ENCODE data around the gene TDP2.
"Not testable (repeated sequence)": the region's sequence is repeated elsewhere in the genome, so short reads cannot be mapped to it uniquely, and the experiment has no call there.

Gene TDP2

DNA sequence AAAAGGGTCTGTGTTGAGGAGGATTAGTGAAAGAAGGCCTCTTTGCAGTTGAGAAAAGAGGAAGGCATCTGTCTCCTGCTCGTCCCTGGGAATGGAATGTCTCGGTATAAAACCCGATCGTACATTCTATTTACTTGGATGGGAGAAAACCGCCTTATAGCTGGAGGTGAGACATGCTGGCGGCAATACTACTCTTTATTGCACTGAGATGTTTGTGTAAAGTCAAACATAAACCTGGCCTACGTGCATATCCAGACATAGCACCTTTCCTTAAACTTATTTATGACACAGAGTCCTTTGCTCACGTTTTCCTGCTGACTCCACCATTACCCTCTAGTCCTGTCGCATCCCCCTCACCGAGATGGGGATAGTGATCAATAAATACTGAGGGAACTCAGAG, 4.5 kb downstream of the TDP2 start:
- in situ Hi-C loops (cut with MboI; ENCODE audit: low pct_unique_long_range_greater_than_20kb, low sequenced_read_pairs, unreplicated experiment) = no loop called here
- TF ChIP-seq, protein P1, sequence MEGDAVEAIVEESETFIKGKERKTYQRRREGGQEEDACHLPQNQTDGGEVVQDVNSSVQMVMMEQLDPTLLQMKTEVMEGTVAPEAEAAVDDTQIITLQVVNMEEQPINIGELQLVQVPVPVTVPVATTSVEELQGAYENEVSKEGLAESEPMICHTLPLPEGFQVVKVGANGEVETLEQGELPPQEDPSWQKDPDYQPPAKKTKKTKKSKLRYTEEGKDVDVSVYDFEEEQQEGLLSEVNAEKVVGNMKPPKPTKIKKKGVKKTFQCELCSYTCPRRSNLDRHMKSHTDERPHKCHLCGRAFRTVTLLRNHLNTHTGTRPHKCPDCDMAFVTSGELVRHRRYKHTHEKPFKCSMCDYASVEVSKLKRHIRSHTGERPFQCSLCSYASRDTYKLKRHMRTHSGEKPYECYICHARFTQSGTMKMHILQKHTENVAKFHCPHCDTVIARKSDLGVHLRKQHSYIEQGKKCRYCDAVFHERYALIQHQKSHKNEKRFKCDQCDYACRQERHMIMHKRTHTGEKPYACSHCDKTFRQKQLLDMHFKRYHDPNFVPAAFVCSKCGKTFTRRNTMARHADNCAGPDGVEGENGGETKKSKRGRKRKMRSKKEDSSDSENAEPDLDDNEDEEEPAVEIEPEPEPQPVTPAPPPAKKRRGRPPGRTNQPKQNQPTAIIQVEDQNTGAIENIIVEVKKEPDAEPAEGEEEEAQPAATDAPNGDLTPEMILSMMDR (IDR thresholded peaks at IDR 0.05; ENCODE audit: extremely low read depth, insufficient read depth, missing control alignments) = no peak
- DNase-seq (ENCODE audit: low spot score) = no peak

DNA sequence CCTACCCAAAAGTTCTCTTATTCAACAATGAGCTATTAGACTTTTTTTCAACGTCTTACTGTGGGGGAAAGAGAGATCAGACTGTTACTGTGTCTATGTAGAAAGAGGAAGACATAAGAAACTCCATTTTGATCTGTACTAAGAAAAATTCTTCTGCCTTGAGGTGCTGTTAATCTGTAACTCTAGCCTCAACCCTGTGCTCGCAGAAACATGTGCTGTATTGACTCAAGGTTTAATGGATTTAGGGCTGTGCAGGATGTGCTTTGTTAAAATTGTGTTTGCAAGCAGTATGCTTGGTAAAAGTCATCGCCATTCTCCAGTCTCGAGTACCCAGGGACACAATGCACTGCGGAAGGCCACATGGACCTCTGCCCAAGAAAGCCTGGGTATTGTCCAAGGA, 4.9 kb downstream of the TDP2 start:
- in situ Hi-C loops (cut with MboI; ENCODE audit: low pct_unique_long_range_greater_than_20kb, low sequenced_read_pairs, unreplicated experiment); DNase-seq (ENCODE audit: low spot score): not testable (repeated sequence)

DNA sequence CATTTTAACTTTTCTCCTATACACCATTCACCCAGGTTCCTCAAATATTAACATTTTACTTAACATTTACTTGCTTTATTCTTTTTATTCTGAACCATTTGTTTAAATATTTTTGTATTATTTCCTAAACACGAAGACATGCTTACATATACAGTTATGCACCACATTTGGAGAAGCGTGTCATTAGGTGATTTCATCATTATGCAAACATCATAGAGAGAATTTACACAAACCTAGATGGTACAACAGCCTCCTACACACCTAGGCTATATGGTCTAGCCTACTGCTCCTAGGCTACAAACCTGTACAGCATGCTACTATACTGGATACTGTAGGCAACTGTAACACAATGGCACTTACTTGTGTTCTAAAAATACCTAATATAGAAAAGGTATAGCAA, 6.6 kb downstream of the TDP2 start:
- DNase-seq (ENCODE audit: low spot score) = no peak
- TF ChIP-seq, protein P1 (IDR thresholded peaks at IDR 0.05; ENCODE audit: extremely low read depth, insufficient read depth, missing control alignments) = no peak
- in situ Hi-C loops (cut with MboI; ENCODE audit: low pct_unique_long_range_greater_than_20kb, low sequenced_read_pairs, unreplicated experiment) = no loop called here

DNA sequence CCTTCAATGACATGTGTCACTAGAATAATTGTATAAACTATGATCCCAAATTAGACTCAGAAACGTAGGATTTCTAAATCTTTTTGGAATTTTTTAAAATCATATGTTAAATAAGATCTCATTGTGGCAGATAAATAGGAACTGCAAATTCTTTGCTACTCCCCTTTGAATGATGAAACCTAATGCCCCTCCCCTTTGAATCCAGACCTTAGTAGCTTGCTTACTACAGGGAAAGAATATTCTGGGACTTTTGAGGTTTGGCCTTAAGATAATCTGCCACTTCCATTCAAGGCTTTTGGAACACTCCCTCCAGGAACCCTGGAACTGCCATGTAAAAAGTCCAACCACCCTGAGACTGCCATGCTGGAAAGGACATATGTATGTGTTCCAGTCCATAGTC, 7.1 kb downstream of the TDP2 start:
- no peak for DNase-seq (ENCODE audit: low spot score)
- in situ Hi-C loops (cut with MboI; ENCODE audit: low pct_unique_long_range_greater_than_20kb, low sequenced_read_pairs, unreplicated experiment) = no loop called here
- TF ChIP-seq, protein P1 (IDR thresholded peaks at IDR 0.05; ENCODE audit: extremely low read depth, insufficient read depth, missing control alignments) = no peak

DNA sequence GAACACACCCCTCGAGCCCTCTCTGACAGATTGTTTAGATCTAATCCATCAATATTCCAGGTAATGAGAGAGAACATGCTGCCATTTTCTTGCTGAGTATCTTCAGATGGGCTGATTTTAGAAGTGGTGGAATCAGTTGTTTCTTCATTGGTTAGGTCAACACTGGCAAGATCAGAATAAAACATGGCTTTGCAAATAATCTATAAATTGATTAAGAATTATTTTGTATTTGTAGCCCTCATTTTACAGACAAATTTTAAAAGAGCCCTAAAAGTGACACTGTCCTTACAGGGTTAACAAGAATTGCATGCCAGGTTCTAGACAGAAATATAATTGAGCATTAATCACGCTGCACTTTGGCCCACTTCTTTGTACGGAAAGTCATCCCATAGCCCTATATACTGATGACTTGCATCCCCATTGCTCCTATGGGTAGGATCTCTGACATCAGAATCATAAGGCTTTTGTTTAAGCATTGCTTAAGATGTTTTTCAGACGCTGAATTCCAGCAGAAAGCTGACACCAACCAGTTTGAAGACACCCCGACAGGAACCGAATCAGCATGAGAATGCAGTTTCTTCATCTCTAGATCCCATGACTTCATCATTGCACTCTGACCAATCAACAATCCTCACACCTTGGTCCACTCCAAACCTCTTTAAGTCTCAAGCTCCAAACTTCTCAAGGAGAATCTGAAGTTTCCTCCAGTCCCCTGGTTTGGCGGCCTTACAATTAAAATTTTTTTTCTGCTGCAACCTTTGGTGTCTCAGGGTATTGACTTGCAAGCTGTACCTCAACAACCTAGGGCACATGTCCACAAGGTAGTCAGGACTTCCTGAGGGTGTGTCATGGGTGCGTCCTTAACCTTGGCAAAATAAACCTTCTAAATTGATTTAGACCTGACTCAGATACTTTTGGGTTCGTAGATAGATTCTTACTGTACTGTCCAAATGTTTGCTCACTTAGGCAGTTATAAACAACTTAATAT, 7.8 kb downstream of the TDP2 start:
- DNase-seq (ENCODE audit: low spot score) = no peak
- in situ Hi-C loops (cut with MboI; ENCODE audit: low pct_unique_long_range_greater_than_20kb, low sequenced_read_pairs, unreplicated experiment) = no loop called here
- TF ChIP-seq, protein P1 (IDR thresholded peaks at IDR 0.05; ENCODE audit: extremely low read depth, insufficient read depth, missing control alignments) = no peak

DNA sequence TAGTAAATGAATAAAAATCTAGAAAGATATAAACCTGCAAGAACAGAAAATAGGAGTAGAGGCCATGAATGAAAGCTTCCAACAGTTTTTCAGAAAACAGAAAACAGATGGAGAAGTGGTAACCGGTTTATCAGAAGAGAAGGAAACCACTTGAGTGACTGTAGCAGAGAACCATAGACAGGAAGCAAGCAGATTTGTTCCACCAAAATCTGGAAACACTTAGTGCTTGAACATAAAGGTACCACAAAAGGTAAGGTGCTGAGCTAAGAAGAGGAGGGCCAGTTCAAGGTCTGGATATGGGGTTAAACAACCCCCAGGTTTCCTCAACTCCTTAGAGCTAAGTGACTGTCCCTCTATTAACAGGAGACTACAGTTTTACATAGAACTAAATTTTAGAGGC, 11.5 kb downstream of the TDP2 start:
- TF ChIP-seq, protein P1 (IDR thresholded peaks at IDR 0.05; ENCODE audit: extremely low read depth, insufficient read depth, missing control alignments) = no peak
- DNase-seq (ENCODE audit: low spot score) = no peak
- in situ Hi-C loops (cut with MboI; ENCODE audit: low pct_unique_long_range_greater_than_20kb, low sequenced_read_pairs, unreplicated experiment) = no loop called here

DNA sequence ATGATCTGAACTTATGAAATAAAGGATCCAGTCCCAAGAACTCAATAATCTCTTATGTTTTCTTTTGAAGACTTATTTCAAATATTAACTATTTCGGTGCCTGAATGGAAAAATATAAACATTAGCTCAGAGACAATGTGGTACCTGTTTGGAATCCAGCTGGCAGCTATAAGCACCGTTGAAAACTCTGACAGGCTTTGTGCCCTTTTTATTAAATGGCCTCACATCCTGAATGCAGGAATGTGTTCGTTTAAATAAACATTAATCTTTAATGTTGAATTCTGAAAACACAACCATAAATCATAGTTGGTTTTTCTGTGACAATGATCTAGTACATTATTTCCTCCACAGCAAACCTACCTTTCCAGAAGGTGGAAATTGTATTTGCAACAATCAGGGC, 16.3 kb downstream of the TDP2 start:
- in situ Hi-C loops (cut with MboI; ENCODE audit: low pct_unique_long_range_greater_than_20kb, low sequenced_read_pairs, unreplicated experiment) = no loop called here
- DNase-seq (ENCODE audit: low spot score) = no peak
- TF ChIP-seq, protein P1 (IDR thresholded peaks at IDR 0.05; ENCODE audit: extremely low read depth, insufficient read depth, missing control alignments) = no peak
